Measurements from ENCODE around the gene GOLGA3.
A peak's percentile ranks its signal among the peaks of the same experiment; 100 is the strongest.
"Not testable (repeated sequence)": the region's sequence is repeated elsewhere in the genome, so short reads cannot be mapped to it uniquely, and the experiment has no call there.

The GOLGA3 gene

DNA sequence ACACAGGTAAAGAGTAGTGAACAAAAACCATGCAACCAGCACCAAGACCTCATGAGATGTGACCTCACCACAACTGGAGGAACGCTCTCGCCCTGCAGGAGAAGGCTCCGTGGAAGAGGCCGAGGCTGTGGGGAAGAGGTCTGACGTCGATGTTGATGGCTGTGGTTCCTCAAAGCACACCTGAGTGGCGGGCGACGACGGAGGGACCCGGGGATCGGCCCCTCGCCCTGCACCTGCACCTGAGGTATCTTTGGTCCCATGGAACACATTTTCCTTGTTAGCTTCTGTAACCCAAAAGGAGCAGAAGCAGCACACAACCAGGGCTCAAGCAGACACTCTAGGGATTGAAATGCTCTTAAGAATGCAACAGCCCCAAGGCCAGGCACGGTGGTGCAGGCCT lies 40.9 kb upstream of the GOLGA3 start:
- Mint-ChIP-seq H3K36me3 (ENCODE audit: low read depth) (peaks cover 50% of the 10 kb centered on the region), H3K27me3 (ENCODE audit: low read depth, poor library complexity) (no peaks in the 10 kb centered on the region), H3K4me3 (no peak overlapping the region), H3K4me1 (peaks cover 7% of the 10 kb centered on the region), H3K27ac (no peak overlapping the region), H3K9me3 (no peaks in the 10 kb centered on the region)
- DNase-seq = no peak
- TF ChIP-seq, protein P1, sequence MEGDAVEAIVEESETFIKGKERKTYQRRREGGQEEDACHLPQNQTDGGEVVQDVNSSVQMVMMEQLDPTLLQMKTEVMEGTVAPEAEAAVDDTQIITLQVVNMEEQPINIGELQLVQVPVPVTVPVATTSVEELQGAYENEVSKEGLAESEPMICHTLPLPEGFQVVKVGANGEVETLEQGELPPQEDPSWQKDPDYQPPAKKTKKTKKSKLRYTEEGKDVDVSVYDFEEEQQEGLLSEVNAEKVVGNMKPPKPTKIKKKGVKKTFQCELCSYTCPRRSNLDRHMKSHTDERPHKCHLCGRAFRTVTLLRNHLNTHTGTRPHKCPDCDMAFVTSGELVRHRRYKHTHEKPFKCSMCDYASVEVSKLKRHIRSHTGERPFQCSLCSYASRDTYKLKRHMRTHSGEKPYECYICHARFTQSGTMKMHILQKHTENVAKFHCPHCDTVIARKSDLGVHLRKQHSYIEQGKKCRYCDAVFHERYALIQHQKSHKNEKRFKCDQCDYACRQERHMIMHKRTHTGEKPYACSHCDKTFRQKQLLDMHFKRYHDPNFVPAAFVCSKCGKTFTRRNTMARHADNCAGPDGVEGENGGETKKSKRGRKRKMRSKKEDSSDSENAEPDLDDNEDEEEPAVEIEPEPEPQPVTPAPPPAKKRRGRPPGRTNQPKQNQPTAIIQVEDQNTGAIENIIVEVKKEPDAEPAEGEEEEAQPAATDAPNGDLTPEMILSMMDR (IDR thresholded peaks at IDR 0.05) = no peak

DNA sequence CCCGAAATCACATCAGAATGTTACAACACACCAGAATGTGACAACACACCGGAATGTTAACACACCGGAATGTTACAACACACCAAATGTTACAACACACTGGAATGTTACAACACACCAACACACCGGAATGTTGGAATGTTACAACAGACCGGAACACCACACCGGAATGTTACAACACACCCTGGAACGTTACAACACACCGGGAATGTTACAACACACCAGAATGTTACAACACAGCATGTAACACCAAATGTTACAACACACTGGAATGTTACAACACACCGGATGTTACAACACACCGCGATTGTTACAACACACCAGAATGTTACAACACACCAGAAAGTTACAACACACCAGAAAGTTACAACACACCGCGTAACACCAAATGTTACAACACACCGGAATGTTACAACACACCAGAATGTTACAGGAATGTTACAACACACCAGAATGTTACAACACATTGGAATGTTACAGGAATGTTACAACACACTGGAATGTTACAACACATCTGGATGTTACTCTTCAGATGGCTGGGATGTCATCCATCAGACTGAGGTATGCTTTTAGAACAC lies 37.7 kb upstream of the GOLGA3 start:
- Mint-ChIP-seq H3K36me3 (ENCODE audit: low read depth) (peaks cover 53% of the 10 kb centered on the region), H3K27ac (no peak overlapping the region), H3K9me3 (no peaks in the 10 kb centered on the region), H3K4me1 (peaks cover 7% of the 10 kb centered on the region), H3K4me3 (no peak overlapping the region), H3K27me3 (ENCODE audit: low read depth, poor library complexity) (no peaks in the 10 kb centered on the region)
- TF ChIP-seq, protein P1 (IDR thresholded peaks at IDR 0.05) = no peak
- no peak for DNase-seq

DNA sequence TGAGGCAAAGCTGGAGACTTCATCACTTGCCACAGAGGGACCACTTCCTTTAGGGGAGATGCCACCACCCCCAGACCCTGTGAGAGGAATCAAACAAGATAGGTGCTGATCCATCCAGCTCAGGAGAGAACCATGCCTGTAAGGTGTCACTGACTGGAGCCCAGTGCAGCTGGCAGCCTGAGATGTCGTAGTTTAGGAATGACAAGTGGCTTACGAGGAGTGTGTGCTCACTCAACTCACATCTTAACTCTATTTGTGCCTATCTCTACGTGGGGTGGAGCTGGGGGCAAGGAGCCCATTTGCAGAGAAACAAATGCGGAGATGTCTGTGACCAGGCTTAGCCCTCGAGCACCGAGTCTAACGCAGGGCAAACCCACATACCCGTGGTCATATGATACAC lies 32.9 kb upstream of the GOLGA3 start:
- no peak overlapping the region for H3K27ac Mint-ChIP-seq
- H3K36me3 Mint-ChIP-seq (ENCODE audit: low read depth) = peaks cover 54% of the 10 kb centered on the region
- DNase-seq = no peak
- no peaks in the 10 kb centered on the region for H3K9me3 Mint-ChIP-seq
- H3K27me3 Mint-ChIP-seq (ENCODE audit: low read depth, poor library complexity) = no peaks in the 10 kb centered on the region
- no peak overlapping the region for H3K4me3 Mint-ChIP-seq
- TF ChIP-seq, protein P1 (IDR thresholded peaks at IDR 0.05) = no peak
- H3K4me1 Mint-ChIP-seq = no peaks in the 10 kb centered on the region

DNA sequence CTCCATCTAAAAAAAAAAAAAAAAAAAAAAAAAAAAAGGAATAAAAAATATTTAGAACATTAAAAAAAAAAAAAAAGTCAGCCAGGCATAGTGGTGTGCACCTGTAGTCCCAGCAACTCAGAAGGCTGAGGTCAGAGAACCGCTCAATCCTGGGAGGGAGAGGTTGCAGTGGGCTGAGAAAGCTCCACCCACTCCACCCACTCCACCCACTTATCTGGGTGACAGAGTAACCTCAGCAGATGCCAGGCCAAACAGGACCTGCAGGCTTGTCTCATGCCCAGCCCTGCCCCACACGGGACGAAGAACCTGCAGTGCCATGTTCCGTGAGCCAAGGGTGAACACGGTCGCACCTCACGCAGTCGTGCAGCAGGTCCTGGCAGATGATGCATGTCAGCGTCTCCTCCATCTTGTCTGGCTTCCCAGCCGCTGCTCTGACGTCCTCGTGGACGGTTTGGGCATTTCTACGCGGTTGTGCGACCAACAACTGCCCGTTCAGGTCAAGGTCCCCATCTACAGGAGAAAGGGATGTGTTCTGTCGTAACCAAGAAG lies 30.1 kb upstream of the GOLGA3 start:
- Mint-ChIP-seq H3K4me3 (no peak overlapping the region), H3K9me3 (no peaks in the 10 kb centered on the region), H3K27ac (peak overlapping the region; percentile 22), H3K4me1 (no peaks in the 10 kb centered on the region), H3K27me3 (ENCODE audit: low read depth, poor library complexity) (no peaks in the 10 kb centered on the region), H3K36me3 (ENCODE audit: low read depth) (peaks cover 59% of the 10 kb centered on the region)
- TF ChIP-seq, protein P1 (IDR thresholded peaks at IDR 0.05) = no peak
- no peak for DNase-seq

DNA sequence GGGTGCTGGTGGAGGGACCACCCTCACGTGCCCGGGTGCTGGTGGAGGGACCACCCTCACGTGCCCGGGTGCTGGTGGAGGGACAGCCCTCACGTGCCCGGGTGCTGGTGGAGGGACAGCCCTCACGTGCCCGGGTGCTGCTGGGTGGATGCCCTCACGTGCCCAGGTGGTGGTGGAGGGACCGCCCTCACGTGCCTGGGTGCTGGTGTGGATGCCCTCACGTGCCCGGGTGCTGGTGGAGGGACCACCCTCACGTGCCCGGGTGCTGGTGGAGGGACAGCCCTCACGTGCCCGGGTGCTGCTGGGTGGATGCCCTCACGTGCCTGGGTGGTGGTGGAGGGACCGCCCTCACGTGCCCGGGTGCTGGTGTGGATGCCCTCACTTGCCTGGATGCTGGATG lies 28.4 kb upstream of the GOLGA3 start:
- H3K27ac Mint-ChIP-seq; DNase-seq; H3K4me3 Mint-ChIP-seq; H3K4me1 Mint-ChIP-seq; H3K27me3 Mint-ChIP-seq (ENCODE audit: low read depth, poor library complexity); H3K9me3 Mint-ChIP-seq: not testable (repeated sequence)
- H3K36me3 Mint-ChIP-seq (ENCODE audit: low read depth) = peaks cover 54% of the 10 kb centered on the region

DNA sequence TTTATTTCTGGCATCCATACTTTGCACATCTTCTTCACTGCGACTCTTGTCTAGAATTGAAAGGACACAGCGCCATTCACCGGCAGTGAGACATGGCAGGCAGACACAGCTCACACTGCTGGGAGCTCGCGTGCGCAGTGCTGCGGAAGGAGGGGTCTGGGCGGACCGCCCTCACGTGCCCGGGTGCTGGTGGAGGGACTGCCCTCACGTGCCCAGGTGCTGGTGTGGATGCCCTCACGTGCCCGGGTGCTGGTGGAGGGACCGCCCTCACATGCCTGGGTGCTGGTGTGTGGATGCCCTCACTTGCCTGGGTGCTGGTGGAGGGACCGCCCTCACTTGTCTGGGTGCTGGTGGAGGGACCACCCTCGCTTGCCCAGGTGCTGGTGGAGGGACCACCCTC lies 27.9 kb upstream of the GOLGA3 start:
- DNase-seq = no peak
- H3K27ac Mint-ChIP-seq = no peak overlapping the region
- no peaks in the 10 kb centered on the region for H3K27me3 Mint-ChIP-seq (ENCODE audit: low read depth, poor library complexity)
- TF ChIP-seq, protein P1 (IDR thresholded peaks at IDR 0.05) = no peak
- H3K4me3 Mint-ChIP-seq = no peak overlapping the region
- H3K36me3 Mint-ChIP-seq (ENCODE audit: low read depth) = peaks cover 52% of the 10 kb centered on the region
- no peaks in the 10 kb centered on the region for H3K4me1 Mint-ChIP-seq
- no peaks in the 10 kb centered on the region for H3K9me3 Mint-ChIP-seq

DNA sequence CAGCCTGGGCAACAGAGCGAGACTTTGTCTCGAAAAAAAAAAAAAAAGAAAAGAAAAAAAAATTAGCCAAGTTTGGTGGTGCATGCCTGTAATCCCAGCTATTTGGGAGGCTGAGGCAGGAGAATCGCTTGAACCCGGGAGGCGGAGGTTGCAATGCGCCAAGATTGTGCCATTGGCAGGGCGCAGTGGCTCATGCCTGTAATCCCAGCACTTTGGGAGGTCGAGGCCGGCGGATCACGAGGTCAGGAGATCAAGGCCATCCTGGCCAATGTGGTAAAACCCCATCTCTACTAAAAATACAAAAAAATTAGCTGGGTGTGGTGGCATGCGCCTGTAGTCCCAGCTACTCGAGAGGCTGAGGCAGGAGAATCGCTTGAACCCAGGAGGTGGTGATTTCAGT lies 26.5 kb upstream of the GOLGA3 start:
- H3K27ac Mint-ChIP-seq; H3K9me3 Mint-ChIP-seq; H3K4me1 Mint-ChIP-seq; H3K27me3 Mint-ChIP-seq (ENCODE audit: low read depth, poor library complexity); DNase-seq; H3K4me3 Mint-ChIP-seq: not testable (repeated sequence)
- H3K36me3 Mint-ChIP-seq (ENCODE audit: low read depth) = peaks cover 47% of the 10 kb centered on the region
